Thyroid gland (tissue), 4 donors: Measurements from ENCODE around the gene APOL4.

Source experiments
- POLR2A ChIP-seq, 2 donors: fragments of 450-650 bp; IDR thresholded peaks; one replicate each; pipeline ENCODE4 v1.6.1; 2017; ENCODE audit warnings: antibody characterized with exemption in 2 of 2, mild to moderate bottlenecking in 2 of 2, moderate library complexity in 1 of 2
- TF ChIP-seq, protein P1 (sequence below), 6 experiments: fragments of 200-600 bp in 3 of 6; fragments of 450-650 bp in 3 of 6; sonication (generic) in 3 of 6; IDR thresholded peaks; one replicate each; pipeline ENCODE4 v1.5.1; 2016 to 2019; ENCODE audit warnings: antibody characterized with exemption in 6 of 6, mild to moderate bottlenecking in 2 of 6, inconsistent platforms in 1 of 6, moderate library complexity in 1 of 6

DNA sequence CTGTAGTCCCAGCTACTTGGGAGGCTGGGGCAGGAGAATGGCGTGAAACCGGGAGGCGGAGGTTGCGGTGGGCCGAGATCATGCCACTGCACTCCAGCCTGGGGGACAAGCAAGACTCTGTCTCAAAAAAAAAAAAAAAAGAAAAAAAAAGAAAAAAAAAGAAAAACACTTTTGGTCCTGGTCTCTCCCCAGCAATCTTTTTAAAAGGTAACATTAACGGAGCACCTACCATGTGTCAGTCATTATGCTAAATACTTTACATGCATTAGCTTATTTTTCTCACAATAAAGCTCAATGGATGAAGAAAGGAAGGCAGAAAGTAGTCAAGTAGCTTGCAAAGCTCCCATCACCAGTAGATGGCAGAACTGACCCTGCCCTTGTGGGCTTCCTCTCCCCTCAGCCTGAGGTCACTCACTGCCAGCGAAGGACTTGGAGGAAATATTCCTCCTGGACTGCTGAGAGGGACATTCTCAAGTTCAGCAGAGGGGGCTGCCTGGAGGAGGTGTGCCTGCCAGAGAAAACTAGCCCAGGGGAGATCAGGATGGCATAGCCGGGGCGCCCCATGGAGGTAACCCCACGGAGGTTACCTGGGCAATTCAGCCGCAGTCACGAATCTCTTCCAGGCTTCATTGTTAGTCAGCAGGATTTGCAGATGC is 56.6 kb downstream of the APOL4 start:
- TF ChIP-seq, protein P1, sequence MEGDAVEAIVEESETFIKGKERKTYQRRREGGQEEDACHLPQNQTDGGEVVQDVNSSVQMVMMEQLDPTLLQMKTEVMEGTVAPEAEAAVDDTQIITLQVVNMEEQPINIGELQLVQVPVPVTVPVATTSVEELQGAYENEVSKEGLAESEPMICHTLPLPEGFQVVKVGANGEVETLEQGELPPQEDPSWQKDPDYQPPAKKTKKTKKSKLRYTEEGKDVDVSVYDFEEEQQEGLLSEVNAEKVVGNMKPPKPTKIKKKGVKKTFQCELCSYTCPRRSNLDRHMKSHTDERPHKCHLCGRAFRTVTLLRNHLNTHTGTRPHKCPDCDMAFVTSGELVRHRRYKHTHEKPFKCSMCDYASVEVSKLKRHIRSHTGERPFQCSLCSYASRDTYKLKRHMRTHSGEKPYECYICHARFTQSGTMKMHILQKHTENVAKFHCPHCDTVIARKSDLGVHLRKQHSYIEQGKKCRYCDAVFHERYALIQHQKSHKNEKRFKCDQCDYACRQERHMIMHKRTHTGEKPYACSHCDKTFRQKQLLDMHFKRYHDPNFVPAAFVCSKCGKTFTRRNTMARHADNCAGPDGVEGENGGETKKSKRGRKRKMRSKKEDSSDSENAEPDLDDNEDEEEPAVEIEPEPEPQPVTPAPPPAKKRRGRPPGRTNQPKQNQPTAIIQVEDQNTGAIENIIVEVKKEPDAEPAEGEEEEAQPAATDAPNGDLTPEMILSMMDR (IDR thresholded peaks at IDR 0.05) = peak; percentile 47 to 83 (median 62)
- TF ChIP-seq POLR2A (IDR thresholded peaks at IDR 0.05) = no peak
